Measurements from ENCODE around the gene RAPGEF1.

Gene RAPGEF1

GRCh38 chr9:131633491-131634031 is 106.3 kb downstream of the RAPGEF1 start (continued):
- TF ChIP-seq ZBTB44 (tag by site-specific recombination; IDR thresholded peaks at IDR 0.05), result no peak
- TF ChIP-seq ZNF513 (tag by site-specific recombination; IDR thresholded peaks at IDR 0.05), result no peak
- no peak for TF ChIP-seq ZNF768 (tag by site-specific recombination; IDR thresholded peaks at IDR 0.05)
- TF ChIP-seq OVOL3 (tag by site-specific recombination; IDR thresholded peaks at IDR 0.05), result no peak
- TF ChIP-seq ZNF626 (tag by site-specific recombination; IDR thresholded peaks at IDR 0.05), result no peak
- peak; percentile 70 for TF ChIP-seq ZNF600 (tag by site-specific recombination; IDR thresholded peaks at IDR 0.05)
- TF ChIP-seq ZBTB8A (tag by site-specific recombination; IDR thresholded peaks at IDR 0.05), result peak; percentile 63
- peak; percentile 74 for TF ChIP-seq KLF8 (tag by site-specific recombination; IDR thresholded peaks at IDR 0.05)
- no peak for TF ChIP-seq ZNF174 (tag by site-specific recombination; IDR thresholded peaks at IDR 0.05)
- peak; percentile 12; the same call in 1 of the 2 replicates for TF ChIP-seq KLF10 (tag by site-specific recombination; IDR thresholded peaks at IDR 0.05)
- no peak for TF ChIP-seq GLI4 (tag by site-specific recombination; IDR thresholded peaks at IDR 0.05)
- TF ChIP-seq ZSCAN4 (tag by site-specific recombination; IDR thresholded peaks at IDR 0.05), result no peak
- TF ChIP-seq ZIC2 (tag by site-specific recombination; IDR thresholded peaks at IDR 0.05), result no peak
- TF ChIP-seq ZNF391 (tag by site-specific recombination; IDR thresholded peaks at IDR 0.05; ENCODE audit: borderline replicate concordance, low read depth), result no peak
- TF ChIP-seq MZF1 (tag by site-specific recombination; IDR thresholded peaks at IDR 0.05; ENCODE audit: borderline replicate concordance), result no peak
- TF ChIP-seq ZNF112 (tag by site-specific recombination; IDR thresholded peaks at IDR 0.05), result no peak
- TF ChIP-seq ZNF184 (tag by site-specific recombination; IDR thresholded peaks at IDR 0.05), result no peak
- TF ChIP-seq ZNF335 (tag by site-specific recombination; conservative IDR thresholded peaks at IDR 0.05), result peak; percentile 58
- peak; percentile 71 for TF ChIP-seq ZBTB48 (tag by site-specific recombination; IDR thresholded peaks at IDR 0.05)
- no peak for TF ChIP-seq ZSCAN18 (tag by site-specific recombination; IDR thresholded peaks at IDR 0.05)
- no peak for TF ChIP-seq ZNF10 (tag by site-specific recombination; IDR thresholded peaks at IDR 0.05)
- no peak for TF ChIP-seq ZNF791 (tag by site-specific recombination; IDR thresholded peaks at IDR 0.05)
- no peak for TF ChIP-seq KLF1 (tag by site-specific recombination; IDR thresholded peaks at IDR 0.05)
- TF ChIP-seq ZNF114 (tag by site-specific recombination; IDR thresholded peaks at IDR 0.05), result no peak
- peak; percentile 47; the same call in 1 of the 2 replicates for TF ChIP-seq MYNN (tag by site-specific recombination; IDR thresholded peaks at IDR 0.05; ENCODE audit: borderline replicate concordance)
- no peak for TF ChIP-seq ZBTB20 (tag by site-specific recombination; IDR thresholded peaks at IDR 0.05)
